Hepatocyte (in vitro differentiated cells): Measurements from ENCODE around the gene SSR2.

ENCODE experiments used
- EZH2 ChIP-seq: fragments of 200-600 bp; sonication (generic); IDR thresholded peaks from 2 replicates; pipeline ENCODE4 v1.6.1; 2016; ENCODE audit warnings: antibody characterized with exemption, mild to moderate bottlenecking, borderline replicate concordance
- EZH2phosphoT487 ChIP-seq: fragments of 200-600 bp; sonication (generic); IDR thresholded peaks from one replicate; pipeline ENCODE4 v1.6.1; 2018; ENCODE audit warnings: antibody characterized with exemption, mild to moderate bottlenecking, low read depth, moderate library complexity; ENCODE audit not compliant: unreplicated experiment, severe bottlenecking
- TF ChIP-seq, protein P1 (sequence below): fragments of 200-600 bp; sonication (generic); IDR thresholded peaks from 2 replicates; pipeline ENCODE4 v1.5.1; 2016; ENCODE audit warnings: antibody characterized with exemption, mild to moderate bottlenecking; ENCODE audit not compliant: poor library complexity

DNA sequence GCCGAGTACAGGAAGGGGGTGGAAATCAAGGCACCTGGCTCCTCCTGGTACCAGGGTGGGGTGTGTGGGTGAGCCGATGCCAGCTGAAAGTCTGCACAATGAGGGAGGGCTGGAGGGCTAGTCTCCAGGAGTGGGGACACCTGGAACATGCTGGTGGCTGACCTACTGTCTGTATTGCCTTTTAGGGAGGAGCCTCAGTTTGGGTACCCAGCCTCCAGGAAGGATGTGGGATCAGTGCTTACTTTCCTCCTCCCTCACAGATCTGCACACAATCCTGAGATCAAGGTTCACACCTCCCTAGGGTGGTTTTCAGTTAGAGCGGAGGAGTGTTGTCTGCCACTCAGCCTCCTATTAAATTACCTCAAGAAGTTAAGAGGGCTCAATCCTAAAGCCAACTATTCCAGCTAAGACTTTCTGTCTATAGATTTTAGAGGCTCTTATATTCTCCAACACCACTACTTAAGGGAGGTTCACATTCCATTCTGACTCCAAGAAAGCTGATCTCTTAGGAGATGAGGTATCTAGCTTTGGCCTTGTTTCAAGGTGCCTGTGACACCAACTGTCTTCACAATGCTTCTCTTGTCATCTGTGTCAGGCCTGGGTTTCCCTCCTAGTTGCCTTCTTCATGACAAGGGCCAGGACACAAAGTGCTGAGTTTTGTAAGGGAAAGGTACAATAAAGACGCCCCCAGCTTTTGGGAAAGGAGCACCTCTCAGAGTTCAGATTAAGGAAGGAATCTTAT, 15.7 kb downstream of the SSR2 start:
- TF ChIP-seq, protein P1, sequence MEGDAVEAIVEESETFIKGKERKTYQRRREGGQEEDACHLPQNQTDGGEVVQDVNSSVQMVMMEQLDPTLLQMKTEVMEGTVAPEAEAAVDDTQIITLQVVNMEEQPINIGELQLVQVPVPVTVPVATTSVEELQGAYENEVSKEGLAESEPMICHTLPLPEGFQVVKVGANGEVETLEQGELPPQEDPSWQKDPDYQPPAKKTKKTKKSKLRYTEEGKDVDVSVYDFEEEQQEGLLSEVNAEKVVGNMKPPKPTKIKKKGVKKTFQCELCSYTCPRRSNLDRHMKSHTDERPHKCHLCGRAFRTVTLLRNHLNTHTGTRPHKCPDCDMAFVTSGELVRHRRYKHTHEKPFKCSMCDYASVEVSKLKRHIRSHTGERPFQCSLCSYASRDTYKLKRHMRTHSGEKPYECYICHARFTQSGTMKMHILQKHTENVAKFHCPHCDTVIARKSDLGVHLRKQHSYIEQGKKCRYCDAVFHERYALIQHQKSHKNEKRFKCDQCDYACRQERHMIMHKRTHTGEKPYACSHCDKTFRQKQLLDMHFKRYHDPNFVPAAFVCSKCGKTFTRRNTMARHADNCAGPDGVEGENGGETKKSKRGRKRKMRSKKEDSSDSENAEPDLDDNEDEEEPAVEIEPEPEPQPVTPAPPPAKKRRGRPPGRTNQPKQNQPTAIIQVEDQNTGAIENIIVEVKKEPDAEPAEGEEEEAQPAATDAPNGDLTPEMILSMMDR = no peak
- no peak for TF ChIP-seq EZH2
- TF ChIP-seq EZH2phosphoT487 = no peak
